ENCODE data around the gene ARFGAP1. TPM values are rescaled to one million over a fixed set of nuclear protein-coding genes. Genes with fewer than 3 reads are reported as not detected.

The ARFGAP1 gene
- total and polyA plus RNA-seq, 2 of the 8 experiments (the other 6 are each of a cell fraction or from before 2014, with no cell fraction given): 93.7 to 100 TPM

- H2BK20ac ChIP-seq (ENCODE audit: low read length): no peak overlapping the region
- no peaks in the 10 kb centered on the region for H4K20me1 ChIP-seq (replicated peaks in 1 of 2; ENCODE audit: control insufficient read depth in 1 of 2, insufficient read depth in 2 of 2, low read length in 2 of 2)
- H3K27me3 ChIP-seq (replicated peaks in 1 of 4; ENCODE audit: control insufficient read depth in 3 of 4, extremely low read depth in 1 of 4, insufficient read depth in 3 of 4, low read length in 3 of 4): no peaks in the 10 kb centered on the region; a peak in 2 of 7 replicates
- H3K4me1 ChIP-seq (replicated peaks in 1 of 4; ENCODE audit: control insufficient read depth in 3 of 4, insufficient read depth in 4 of 4, low read length in 3 of 4): no peaks in the 10 kb centered on the region; a peak in 1 of 7 replicates
- no peak overlapping the region for H2BK12ac ChIP-seq (ENCODE audit: low read depth, low read length)
- no peak overlapping the region for H4K5ac ChIP-seq (ENCODE audit: insufficient read length, low read depth, low read length)
- 96% methylated on average over 5 of the region's 9 CpGs; no CpG with 5 or more reads in 1 of the 2 experiments for WGBS, 2 experiments (ENCODE audit: extremely low coverage in 1 of 2, insufficient coverage in 1 of 2, insufficient read length in 1 of 2, insufficient replicate concordance in 2 of 2, low coverage in 1 of 2, low lambda C conversion rate in 2 of 2, missing lambda C conversion rate in 1 of 2)
- no peak overlapping the region for H3K27ac ChIP-seq (ENCODE audit: low read depth, low read length)
- no peak overlapping the region for H2AFZ ChIP-seq (ENCODE audit: low read length)
- no peaks in the 10 kb centered on the region for H3K23me2 ChIP-seq (ENCODE audit: low read depth, low read length)
- no peak overlapping the region for H3K23ac ChIP-seq (ENCODE audit: insufficient read length)
- H3K79me2 ChIP-seq (ENCODE audit: control insufficient read depth in 1 of 2, insufficient read depth in 2 of 2, low read length in 2 of 2): no peaks in the 10 kb centered on the region
- no peak overlapping the region for H2BK15ac ChIP-seq (ENCODE audit: low read length)
- H3K4me2 ChIP-seq (ENCODE audit: insufficient read depth in 1 of 2, low read depth in 2 of 2, low read length in 2 of 2): no peak overlapping the region
- no peak overlapping the region for H3K18ac ChIP-seq (ENCODE audit: extremely low read depth, low read length)
- no peak overlapping the region for H3K56ac ChIP-seq (replicated peaks; ENCODE audit: insufficient read length, low read depth, low read length)
- H3K14ac ChIP-seq (ENCODE audit: insufficient read length): no peak overlapping the region
- no peaks in the 10 kb centered on the region for H3K36me3 ChIP-seq (ENCODE audit: control insufficient read depth in 2 of 4, insufficient read depth in 4 of 4, low read length in 3 of 4)
- POLR2A ChIA-PET (ENCODE audit: partially characterized antibody): interaction anchor here (1.2 kb wide), 1 partner anchor 10 kb away, joined by 3 read pairs; no protein-coding TSS in a partner anchor
- no peaks in the 10 kb centered on the region for H3K79me1 ChIP-seq (ENCODE audit: low read depth, low read length)
- no peak for FAIRE-seq
- H3K4ac ChIP-seq (replicated peaks; ENCODE audit: insufficient read length, low read depth, low read length): no peak overlapping the region
- CTCF ChIA-PET (ENCODE audit: partially characterized antibody): interaction anchor here (1.0 kb wide), 1 partner anchor 39 kb away, joined by 3 read pairs; no protein-coding TSS in a partner anchor
- H2AK5ac ChIP-seq (ENCODE audit: low read depth, low read length): no peak overlapping the region
- no peak for DNase-seq (ENCODE audit: low read depth in 1 of 2, low spot score in 2 of 2)
- H2BK5ac ChIP-seq (ENCODE audit: low read depth, low read length): no peak overlapping the region
- no peak overlapping the region for H3K4me3 ChIP-seq (ENCODE audit: extremely low read depth in 1 of 4, insufficient read depth in 2 of 4, low read depth in 3 of 4, low read length in 4 of 4)
- H3K9ac ChIP-seq (replicated peaks in 1 of 4; ENCODE audit: extremely low read depth in 1 of 4, low read depth in 3 of 4, low read length in 3 of 4): no peak overlapping the region
- no peak overlapping the region for H4K91ac ChIP-seq (replicated peaks; ENCODE audit: insufficient read length, low read length)
- no peak overlapping the region for H4K8ac ChIP-seq (ENCODE audit: extremely low read depth, insufficient read depth, low read length)
- no peaks in the 10 kb centered on the region for H3K9me3 ChIP-seq (ENCODE audit: insufficient read depth in 2 of 2, low read depth in 1 of 2, low read length in 1 of 2)
- H2BK120ac ChIP-seq (replicated peaks; ENCODE audit: low read depth, low read length): no peak overlapping the region
- TF ChIP-seq CREB1 (IDR thresholded peaks at IDR 0.05) (no peak), RNF2 (IDR thresholded peaks at IDR 0.05; ENCODE audit: borderline replicate concordance, low read depth, low read length, missing control alignments, poor library complexity, severe bottlenecking) (no peak), TCF12 (IDR thresholded peaks at IDR 0.05; ENCODE audit: low read depth, low read length) (no peak), RXRA (IDR thresholded peaks at IDR 0.05; ENCODE audit: insufficient read depth, low read depth, low read length) (no peak), SIX5 (IDR thresholded peaks at IDR 0.05; ENCODE audit: low read depth, low read length) (no peak), YY1 (IDR thresholded peaks at IDR 0.05; ENCODE audit: low read depth, low read length) (no peak), CTBP2 (IDR thresholded peaks at IDR 0.05; ENCODE audit: borderline replicate concordance, insufficient read depth, insufficient read length, low read length) (no peak), JUN (IDR thresholded peaks at IDR 0.05; ENCODE audit: low read depth, low read length) (no peak), POLR2AphosphoS5 (IDR thresholded peaks at IDR 0.05; ENCODE audit: low read depth, low read length) (no peak), KDM1A (IDR thresholded peaks at IDR 0.05; ENCODE audit: borderline replicate concordance, low read length) (no peak), NANOG (IDR thresholded peaks at IDR 0.05; ENCODE audit: insufficient read depth, low read depth, low read length, poor library complexity, severe bottlenecking) (no peak), TBP (IDR thresholded peaks at IDR 0.05; ENCODE audit: low read depth, low read length) (no peak), ASH2L (IDR thresholded peaks at IDR 0.05; ENCODE audit: low read length) (no peak), USF2 (IDR thresholded peaks at IDR 0.05; ENCODE audit: low read length) (no peak)
Observed at GRCh38 chr20:63262836-63263235, 9.8 kb upstream of the ARFGAP1 start.
